Measurements from ENCODE around the gene CSF1. TPM values are rescaled to one million over a fixed set of nuclear protein-coding genes. Genes with fewer than 3 reads are reported as not detected.

Gene CSF1
- total and polyA plus RNA-seq, 2 of the 13 experiments (the other 11 are each of a cell fraction or from before 2014, with no cell fraction given), result 4.6 to 13.3 TPM

DNA sequence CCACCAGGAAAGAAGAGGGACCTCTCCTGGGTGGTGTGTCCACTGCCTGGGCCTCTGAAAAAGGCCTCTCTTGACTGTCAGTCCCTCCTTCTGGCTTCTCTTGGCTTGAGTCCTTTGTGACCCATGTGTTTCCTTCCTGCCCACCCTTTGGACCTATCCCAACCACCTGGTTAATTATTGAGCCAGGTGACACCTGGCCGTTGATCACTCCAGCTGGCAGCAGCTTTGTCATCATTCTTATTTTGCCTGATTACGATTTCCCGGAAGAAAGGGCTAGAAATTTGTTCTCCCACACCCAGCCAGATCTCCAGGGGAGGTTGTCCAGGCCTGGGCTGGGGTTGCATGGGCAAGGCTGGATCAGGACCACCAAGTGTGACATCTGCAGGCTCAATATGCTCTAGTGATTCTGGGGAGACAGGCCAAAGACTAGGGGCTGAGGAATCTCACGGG lies 24.8 kb downstream of the CSF1 start (continued):
- TF ChIP-seq ELF1 (CRISPR knock-in tag; IDR thresholded peaks at IDR 0.05) (peak; percentile 59), ZNF598 (CRISPR knock-in tag; IDR thresholded peaks at IDR 0.05; ENCODE audit: borderline replicate concordance) (no peak), HES4 (CRISPR knock-in tag; IDR thresholded peaks at IDR 0.05; ENCODE audit: borderline replicate concordance) (no peak), ZNF792 (CRISPR knock-in tag; IDR thresholded peaks at IDR 0.05) (no peak), FOSL1 (CRISPR knock-in tag; IDR thresholded peaks at IDR 0.05; ENCODE audit: borderline replicate concordance) (no peak), NRL (CRISPR knock-in tag; IDR thresholded peaks at IDR 0.05; ENCODE audit: borderline replicate concordance) (peak; percentile 56; the same call in 1 of the 2 replicates), PRPF4 (IDR thresholded peaks at IDR 0.05; ENCODE audit: low read depth, low read length, poor library complexity, severe bottlenecking) (no peak), FOXO1 (CRISPR knock-in tag; IDR thresholded peaks at IDR 0.05) (peak; percentile 67; the same call in 1 of the 2 replicates)
- TF ChIP-seq, protein P1, sequence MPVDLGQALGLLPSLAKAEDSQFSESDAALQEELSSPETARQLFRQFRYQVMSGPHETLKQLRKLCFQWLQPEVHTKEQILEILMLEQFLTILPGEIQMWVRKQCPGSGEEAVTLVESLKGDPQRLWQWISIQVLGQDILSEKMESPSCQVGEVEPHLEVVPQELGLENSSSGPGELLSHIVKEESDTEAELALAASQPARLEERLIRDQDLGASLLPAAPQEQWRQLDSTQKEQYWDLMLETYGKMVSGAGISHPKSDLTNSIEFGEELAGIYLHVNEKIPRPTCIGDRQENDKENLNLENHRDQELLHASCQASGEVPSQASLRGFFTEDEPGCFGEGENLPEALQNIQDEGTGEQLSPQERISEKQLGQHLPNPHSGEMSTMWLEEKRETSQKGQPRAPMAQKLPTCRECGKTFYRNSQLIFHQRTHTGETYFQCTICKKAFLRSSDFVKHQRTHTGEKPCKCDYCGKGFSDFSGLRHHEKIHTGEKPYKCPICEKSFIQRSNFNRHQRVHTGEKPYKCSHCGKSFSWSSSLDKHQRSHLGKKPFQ (CRISPR knock-in tag; IDR thresholded peaks at IDR 0.05; ENCODE audit: insufficient replicate concordance), result peak; percentile 77
- TF ChIP-seq, protein P2, sequence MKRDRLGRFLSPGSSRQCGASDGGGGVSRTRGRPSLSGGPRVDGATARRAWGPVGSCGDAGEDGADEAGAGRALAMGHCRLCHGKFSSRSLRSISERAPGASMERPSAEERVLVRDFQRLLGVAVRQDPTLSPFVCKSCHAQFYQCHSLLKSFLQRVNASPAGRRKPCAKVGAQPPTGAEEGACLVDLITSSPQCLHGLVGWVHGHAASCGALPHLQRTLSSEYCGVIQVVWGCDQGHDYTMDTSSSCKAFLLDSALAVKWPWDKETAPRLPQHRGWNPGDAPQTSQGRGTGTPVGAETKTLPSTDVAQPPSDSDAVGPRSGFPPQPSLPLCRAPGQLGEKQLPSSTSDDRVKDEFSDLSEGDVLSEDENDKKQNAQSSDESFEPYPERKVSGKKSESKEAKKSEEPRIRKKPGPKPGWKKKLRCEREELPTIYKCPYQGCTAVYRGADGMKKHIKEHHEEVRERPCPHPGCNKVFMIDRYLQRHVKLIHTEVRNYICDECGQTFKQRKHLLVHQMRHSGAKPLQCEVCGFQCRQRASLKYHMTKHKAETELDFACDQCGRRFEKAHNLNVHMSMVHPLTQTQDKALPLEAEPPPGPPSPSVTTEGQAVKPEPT (CRISPR knock-in tag; IDR thresholded peaks at IDR 0.05; ENCODE audit: low read depth), result no peak
- TF ChIP-seq, protein P3, sequence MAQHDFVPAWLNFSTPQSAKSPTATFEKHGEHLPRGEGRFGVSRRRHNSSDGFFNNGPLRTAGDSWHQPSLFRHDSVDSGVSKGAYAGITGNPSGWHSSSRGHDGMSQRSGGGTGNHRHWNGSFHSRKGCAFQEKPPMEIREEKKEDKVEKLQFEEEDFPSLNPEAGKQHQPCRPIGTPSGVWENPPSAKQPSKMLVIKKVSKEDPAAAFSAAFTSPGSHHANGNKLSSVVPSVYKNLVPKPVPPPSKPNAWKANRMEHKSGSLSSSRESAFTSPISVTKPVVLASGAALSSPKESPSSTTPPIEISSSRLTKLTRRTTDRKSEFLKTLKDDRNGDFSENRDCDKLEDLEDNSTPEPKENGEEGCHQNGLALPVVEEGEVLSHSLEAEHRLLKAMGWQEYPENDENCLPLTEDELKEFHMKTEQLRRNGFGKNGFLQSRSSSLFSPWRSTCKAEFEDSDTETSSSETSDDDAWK (CRISPR knock-in tag; IDR thresholded peaks at IDR 0.05), result no peak
- TF ChIP-seq, protein P4, sequence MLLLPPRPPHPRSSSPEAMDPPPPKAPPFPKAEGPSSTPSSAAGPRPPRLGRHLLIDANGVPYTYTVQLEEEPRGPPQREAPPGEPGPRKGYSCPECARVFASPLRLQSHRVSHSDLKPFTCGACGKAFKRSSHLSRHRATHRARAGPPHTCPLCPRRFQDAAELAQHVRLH (CRISPR knock-in tag; IDR thresholded peaks at IDR 0.05; ENCODE audit: borderline replicate concordance, low read depth), result peak; percentile 86; the same call in 1 of the 2 replicates
- TF ChIP-seq, protein P5, sequence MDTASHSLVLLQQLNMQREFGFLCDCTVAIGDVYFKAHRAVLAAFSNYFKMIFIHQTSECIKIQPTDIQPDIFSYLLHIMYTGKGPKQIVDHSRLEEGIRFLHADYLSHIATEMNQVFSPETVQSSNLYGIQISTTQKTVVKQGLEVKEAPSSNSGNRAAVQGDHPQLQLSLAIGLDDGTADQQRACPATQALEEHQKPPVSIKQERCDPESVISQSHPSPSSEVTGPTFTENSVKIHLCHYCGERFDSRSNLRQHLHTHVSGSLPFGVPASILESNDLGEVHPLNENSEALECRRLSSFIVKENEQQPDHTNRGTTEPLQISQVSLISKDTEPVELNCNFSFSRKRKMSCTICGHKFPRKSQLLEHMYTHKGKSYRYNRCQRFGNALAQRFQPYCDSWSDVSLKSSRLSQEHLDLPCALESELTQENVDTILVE (CRISPR knock-in tag; IDR thresholded peaks at IDR 0.05), result no peak
- TF ChIP-seq, protein P6, sequence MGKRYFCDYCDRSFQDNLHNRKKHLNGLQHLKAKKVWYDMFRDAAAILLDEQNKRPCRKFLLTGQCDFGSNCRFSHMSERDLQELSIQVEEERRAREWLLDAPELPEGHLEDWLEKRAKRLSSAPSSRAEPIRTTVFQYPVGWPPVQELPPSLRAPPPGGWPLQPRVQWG (CRISPR knock-in tag; IDR thresholded peaks at IDR 0.05; ENCODE audit: borderline replicate concordance, low read depth), result no peak
- TF ChIP-seq, protein P7, sequence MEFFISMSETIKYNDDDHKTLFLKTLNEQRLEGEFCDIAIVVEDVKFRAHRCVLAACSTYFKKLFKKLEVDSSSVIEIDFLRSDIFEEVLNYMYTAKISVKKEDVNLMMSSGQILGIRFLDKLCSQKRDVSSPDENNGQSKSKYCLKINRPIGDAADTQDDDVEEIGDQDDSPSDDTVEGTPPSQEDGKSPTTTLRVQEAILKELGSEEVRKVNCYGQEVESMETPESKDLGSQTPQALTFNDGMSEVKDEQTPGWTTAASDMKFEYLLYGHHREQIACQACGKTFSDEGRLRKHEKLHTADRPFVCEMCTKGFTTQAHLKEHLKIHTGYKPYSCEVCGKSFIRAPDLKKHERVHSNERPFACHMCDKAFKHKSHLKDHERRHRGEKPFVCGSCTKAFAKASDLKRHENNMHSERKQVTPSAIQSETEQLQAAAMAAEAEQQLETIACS (CRISPR knock-in tag; IDR thresholded peaks at IDR 0.05), result no peak
- TF ChIP-seq, protein P8, sequence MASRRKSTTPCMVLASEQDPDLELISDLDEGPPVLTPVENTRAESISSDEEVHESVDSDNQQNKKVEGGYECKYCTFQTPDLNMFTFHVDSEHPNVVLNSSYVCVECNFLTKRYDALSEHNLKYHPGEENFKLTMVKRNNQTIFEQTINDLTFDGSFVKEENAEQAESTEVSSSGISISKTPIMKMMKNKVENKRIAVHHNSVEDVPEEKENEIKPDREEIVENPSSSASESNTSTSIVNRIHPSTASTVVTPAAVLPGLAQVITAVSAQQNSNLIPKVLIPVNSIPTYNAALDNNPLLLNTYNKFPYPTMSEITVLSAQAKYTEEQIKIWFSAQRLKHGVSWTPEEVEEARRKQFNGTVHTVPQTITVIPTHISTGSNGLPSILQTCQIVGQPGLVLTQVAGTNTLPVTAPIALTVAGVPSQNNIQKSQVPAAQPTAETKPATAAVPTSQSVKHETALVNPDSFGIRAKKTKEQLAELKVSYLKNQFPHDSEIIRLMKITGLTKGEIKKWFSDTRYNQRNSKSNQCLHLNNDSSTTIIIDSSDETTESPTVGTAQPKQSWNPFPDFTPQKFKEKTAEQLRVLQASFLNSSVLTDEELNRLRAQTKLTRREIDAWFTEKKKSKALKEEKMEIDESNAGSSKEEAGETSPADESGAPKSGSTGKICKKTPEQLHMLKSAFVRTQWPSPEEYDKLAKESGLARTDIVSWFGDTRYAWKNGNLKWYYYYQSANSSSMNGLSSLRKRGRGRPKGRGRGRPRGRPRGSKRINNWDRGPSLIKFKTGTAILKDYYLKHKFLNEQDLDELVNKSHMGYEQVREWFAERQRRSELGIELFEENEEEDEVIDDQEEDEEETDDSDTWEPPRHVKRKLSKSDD (CRISPR knock-in tag; IDR thresholded peaks at IDR 0.05; ENCODE audit: low read depth), result no peak

All from HepG2 (cell line).